SJSA1 (cell line): ENCODE data around the gene PODXL. TPM values are rescaled to one million over a fixed set of nuclear protein-coding genes. Genes with fewer than 3 reads are reported as not detected.
A peak's percentile ranks its signal among the peaks of the same experiment; 100 is the strongest.

ENCODE experiments used
- DNase-seq, 2 experiments: peaks; one replicate each; pipeline ENCODE4 v3.0.0-alpha.2; 2015 to 2020; ENCODE audit warnings: low spot score in 2 of 2, low read depth in 1 of 2
- H3K27ac ChIP-seq: fragments of 250-450 bp; sonication (Bioruptor Pico); 2 replicates; pipeline ENCODE4 v1.5.1; 2020; ENCODE audit warnings: mild to moderate bottlenecking, moderate library complexity
- H3K27me3 ChIP-seq: fragments of 250-450 bp; sonication (Bioruptor Pico); replicated peaks from 2 replicates; pipeline ENCODE4 v1.5.1; 2020; ENCODE audit warnings: mild to moderate bottlenecking, moderate library complexity
- H3K36me3 ChIP-seq: fragments of 250-450 bp; sonication (Bioruptor Pico); 2 replicates; pipeline ENCODE4 v1.5.1; 2020; ENCODE audit warnings: mild to moderate bottlenecking
- H3K4me1 ChIP-seq: fragments of 250-450 bp; sonication (Bioruptor Pico); replicated peaks from 2 replicates; pipeline ENCODE4 v1.6.1; 2021; ENCODE audit warnings: mild to moderate bottlenecking
- H3K4me3 ChIP-seq: fragments of 250-450 bp; sonication (Bioruptor Pico); 2 replicates; pipeline ENCODE4 v1.5.1; 2020; ENCODE audit warnings: mild to moderate bottlenecking
- H3K9me3 ChIP-seq: fragments of 250-450 bp; sonication (Bioruptor Pico); replicated peaks from 2 replicates; pipeline ENCODE4 v1.5.1; 2020; ENCODE audit warnings: mild to moderate bottlenecking
- total RNA-seq: library from RNA; depleted of rRNA; stranded (reverse); fragments of >200 nt; shearing (Covaris generic); gene quantifications from 2 replicates; pipeline ENCODE4 v1.2.3, GENCODE V29; 2014

PODXL gene
- total RNA-seq, 1 experiment from 2014 or later = 5.1 TPM

DNA sequence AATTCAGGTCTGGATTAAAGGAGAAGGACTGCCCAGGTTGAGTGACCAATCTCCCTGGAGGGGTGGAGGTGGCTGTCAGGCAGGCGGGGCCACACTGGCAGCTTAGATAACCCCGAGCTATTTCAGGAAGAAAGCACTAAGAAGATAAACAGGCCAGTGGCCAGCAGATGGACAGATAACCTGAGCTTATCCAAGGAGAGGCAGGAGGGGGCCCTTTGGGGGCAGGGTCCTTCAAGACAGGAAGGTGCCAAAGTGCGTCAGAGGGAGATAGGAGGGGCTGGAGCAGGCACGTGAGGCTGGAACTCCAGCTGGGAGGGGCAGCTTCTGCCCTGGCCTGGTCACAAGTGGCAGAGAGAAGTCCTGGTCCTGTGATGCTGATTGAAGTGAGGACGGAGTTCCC lies 29.8 kb upstream of the PODXL start:
- H3K4me1 ChIP-seq = peaks cover 27% of the 10 kb centered on the region
- no peak overlapping the region for H3K4me3 ChIP-seq
- 0 out of 2 replicates have a peak, but pooled peaks cover under 1% of the 10 kb centered on the region for H3K27me3 ChIP-seq
- no peaks in the 10 kb centered on the region for H3K9me3 ChIP-seq
- no peak for DNase-seq
- no peak overlapping the region for H3K27ac ChIP-seq
- no peaks in the 10 kb centered on the region for H3K36me3 ChIP-seq

DNA sequence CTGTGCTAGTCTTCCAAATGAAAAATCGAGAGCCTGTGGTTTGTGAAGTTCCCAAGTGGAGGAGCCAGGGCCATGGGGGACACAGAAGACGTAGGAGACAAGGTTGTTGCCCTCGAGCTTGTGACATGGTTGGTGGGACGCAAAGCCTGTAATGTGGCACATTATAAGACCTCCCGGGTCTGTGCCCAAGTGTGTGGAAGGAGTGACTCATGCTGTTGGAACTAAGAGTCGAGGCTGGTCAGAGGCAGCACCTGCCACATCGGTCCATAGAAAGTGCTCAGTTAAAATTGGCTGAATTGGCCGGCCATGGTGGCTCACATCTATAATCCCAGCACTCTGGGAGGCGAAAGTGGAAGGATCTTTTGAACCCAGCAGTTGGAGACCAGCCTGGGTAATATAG lies 27.0 kb upstream of the PODXL start:
- peak; percentile 31 to 55 for DNase-seq
- H3K27ac ChIP-seq = no peak overlapping the region
- H3K4me1 ChIP-seq = peaks cover 31% of the 10 kb centered on the region
- no peaks in the 10 kb centered on the region for H3K27me3 ChIP-seq
- H3K9me3 ChIP-seq = no peaks in the 10 kb centered on the region
- no peaks in the 10 kb centered on the region for H3K36me3 ChIP-seq
- H3K4me3 ChIP-seq = no peak overlapping the region

DNA sequence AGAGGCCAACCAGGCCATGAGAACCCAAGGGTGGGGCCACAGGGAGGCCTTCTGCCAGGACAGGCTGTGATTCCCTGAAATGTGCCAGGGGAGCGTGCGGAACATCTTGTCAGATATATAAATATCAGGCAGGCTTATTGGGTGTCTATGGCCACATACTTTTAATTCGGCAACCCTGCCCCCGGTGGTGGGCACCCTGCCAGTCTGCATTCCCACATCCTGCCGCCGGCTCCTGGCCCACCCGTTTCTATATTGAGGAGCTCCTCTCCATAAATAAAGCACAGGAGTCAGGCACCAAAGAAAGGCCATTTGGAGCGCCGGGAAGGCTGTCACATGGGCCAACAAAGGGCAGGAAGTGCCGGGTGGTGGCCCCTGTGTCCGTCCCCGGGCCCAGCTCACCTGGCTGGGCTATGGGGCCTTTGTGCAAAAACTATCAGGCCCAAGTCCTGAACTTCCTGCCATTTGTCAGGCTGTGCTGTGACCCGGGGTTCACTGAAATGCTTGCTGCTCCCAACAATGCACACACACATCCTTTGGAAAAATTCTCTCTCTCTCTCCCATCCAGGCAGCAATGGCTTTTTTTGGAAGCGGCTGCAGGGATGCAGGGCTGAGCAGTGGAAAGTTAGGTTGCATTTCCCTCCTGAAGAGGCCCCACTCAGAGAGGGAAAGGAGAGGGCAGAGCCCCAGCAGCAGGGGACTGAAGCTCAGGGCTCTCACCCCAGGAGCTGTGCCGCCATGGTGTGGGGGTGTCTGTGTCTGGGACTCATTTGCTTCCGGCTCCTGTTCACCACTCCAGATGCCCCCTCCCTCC lies 25.0 kb upstream of the PODXL start:
- DNase-seq = no peak
- Histone ChIP-seq H3K4me1 (peaks cover 31% of the 10 kb centered on the region), H3K36me3 (no peaks in the 10 kb centered on the region), H3K4me3 (no peak overlapping the region), H3K27ac (no peak overlapping the region), H3K9me3 (no peaks in the 10 kb centered on the region), H3K27me3 (no peaks in the 10 kb centered on the region)

DNA sequence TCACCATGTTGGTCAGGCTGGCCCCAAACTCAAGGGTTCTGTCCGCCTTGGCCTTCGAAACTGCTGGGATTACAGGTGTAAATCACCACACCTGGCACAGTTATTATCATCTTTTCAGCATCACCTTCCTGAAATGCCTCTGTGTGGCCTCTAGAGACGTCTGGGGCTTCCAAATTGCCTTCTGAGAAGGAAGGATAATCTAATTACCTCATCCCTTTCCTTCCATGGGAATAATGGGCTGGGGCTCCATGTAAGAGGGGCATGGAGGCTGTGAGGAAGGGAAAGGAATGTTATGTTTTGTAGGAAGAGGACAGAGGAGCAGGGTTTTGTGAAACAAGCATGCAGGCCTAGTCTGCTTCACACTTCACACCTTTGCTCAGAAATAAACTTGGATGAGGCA lies 22.2 kb upstream of the PODXL start:
- no peaks in the 10 kb centered on the region for H3K36me3 ChIP-seq
- H3K4me1 ChIP-seq = peaks cover 25% of the 10 kb centered on the region
- no peaks in the 10 kb centered on the region for H3K27me3 ChIP-seq
- no peak overlapping the region for H3K27ac ChIP-seq
- no peak overlapping the region for H3K4me3 ChIP-seq
- DNase-seq = no peak
- no peaks in the 10 kb centered on the region for H3K9me3 ChIP-seq

DNA sequence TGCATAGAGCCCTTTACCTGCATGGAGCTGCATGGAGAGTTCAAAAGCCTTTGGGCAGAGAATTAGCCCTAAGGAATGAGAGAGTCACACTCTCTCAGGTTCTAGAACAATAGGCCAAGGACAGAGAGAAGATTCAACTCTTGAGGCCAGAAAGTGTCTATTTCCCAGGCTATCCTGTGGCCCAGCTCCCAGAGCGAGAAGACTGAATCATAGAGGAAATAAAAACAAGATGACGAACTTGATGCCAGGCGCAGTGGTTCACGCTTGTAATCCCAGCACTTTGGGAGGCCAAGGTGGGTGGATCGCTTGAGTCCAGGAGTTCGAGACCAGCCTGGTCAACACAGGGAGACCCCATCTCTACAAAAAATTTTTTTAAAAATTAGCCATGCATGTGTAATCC lies 18.3 kb upstream of the PODXL start:
- no peak for DNase-seq

DNA sequence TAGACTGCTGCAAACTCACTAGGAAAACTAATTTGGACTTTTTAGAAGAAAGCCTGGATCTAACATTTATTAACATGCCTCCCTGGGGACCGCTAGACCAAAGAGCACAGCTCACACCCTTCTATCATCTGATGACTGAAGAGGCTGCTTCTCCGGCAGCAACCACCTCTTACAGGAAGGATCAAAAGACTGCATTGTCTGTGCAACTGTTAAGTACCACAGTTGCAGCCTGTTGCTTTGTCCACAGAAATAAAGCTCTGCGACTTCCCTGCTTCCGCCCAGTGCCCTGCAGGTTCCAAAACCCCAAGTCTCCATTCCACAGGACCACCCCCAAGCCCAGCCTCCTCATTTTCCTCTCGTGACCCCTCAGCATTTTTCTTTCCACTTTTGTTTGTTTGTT lies 14.0 kb upstream of the PODXL start:
- H3K4me3 ChIP-seq = no peak overlapping the region
- no peak for DNase-seq
- no peaks in the 10 kb centered on the region for H3K9me3 ChIP-seq
- no peak overlapping the region for H3K27ac ChIP-seq
- H3K4me1 ChIP-seq = no peaks in the 10 kb centered on the region
- H3K27me3 ChIP-seq = no peaks in the 10 kb centered on the region
- H3K36me3 ChIP-seq = no peaks in the 10 kb centered on the region

More for the DNA sequence above, 18.3 kb upstream of the PODXL start:
- Histone ChIP-seq H3K9me3 (no peaks in the 10 kb centered on the region), H3K36me3 (no peaks in the 10 kb centered on the region), H3K4me1 (no peaks in the 10 kb centered on the region), H3K27me3 (no peaks in the 10 kb centered on the region), H3K4me3 (no peak overlapping the region), H3K27ac (no peak overlapping the region)

DNA sequence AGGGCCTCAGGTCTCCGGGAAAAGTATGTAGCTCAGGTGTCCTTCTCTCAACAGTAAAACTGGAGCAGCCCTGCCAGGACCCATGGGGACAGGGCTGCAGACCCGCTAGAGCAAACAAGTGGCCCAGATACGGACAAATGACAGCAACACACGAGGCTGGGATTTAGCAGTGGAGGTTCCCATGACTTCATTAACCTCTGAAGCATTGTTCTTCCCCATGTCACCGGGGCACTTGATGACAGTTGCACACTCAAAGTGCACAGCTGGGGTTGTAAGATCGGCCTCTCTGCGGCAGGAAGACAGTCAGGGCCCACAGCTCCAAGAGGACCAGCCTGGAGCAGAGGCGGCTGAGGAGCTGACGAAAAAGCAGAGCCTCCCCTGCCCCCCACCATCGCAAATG lies 12.5 kb upstream of the PODXL start:
- Histone ChIP-seq H3K9me3 (no peaks in the 10 kb centered on the region), H3K27ac (no peak overlapping the region), H3K27me3 (no peaks in the 10 kb centered on the region), H3K4me1 (no peaks in the 10 kb centered on the region), H3K4me3 (no peak overlapping the region), H3K36me3 (no peaks in the 10 kb centered on the region)
- no peak for DNase-seq

DNA sequence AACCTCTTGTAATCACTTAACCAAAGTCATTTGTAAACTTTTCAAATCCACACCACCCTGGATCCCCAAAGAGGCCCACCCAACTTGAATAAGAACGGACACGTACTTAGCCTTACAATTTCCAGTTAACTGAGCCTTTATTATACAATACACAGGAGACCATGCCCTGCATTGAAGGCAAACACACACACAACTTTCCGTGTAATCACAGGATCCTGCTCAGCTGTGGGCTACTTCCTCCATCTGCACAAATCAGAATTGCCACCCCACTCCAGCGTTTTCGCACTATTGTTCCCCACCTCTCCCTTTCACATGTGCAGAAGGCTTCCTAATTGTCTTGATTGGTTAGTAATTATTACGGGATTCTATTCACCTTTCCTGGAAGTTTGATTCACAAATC lies 12.1 kb upstream of the PODXL start:
- Histone ChIP-seq H3K27ac (no peak overlapping the region), H3K9me3 (no peaks in the 10 kb centered on the region), H3K4me3 (no peak overlapping the region), H3K36me3 (no peaks in the 10 kb centered on the region), H3K4me1 (no peaks in the 10 kb centered on the region), H3K27me3 (no peaks in the 10 kb centered on the region)
- DNase-seq = no peak

DNA sequence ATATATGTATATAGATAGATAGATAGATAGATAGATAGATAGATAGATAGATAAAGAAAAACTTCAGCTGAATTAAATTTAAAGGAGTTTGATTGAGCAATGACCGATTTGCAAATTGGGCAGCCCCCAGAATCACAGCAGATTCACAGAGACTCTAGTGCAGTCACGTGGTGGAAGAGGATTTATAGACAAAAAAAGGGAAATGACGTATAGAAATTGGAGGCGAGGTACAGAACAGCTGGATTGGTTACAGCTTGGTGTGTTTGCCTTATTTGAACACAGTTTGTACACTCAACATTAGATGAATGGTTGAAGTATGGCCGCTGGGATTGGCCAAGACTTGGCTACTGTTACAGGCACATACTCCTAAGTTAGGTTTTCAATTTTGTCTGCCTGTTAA lies 8.2 kb upstream of the PODXL start:
- H3K36me3 ChIP-seq = no peaks in the 10 kb centered on the region

DNA sequence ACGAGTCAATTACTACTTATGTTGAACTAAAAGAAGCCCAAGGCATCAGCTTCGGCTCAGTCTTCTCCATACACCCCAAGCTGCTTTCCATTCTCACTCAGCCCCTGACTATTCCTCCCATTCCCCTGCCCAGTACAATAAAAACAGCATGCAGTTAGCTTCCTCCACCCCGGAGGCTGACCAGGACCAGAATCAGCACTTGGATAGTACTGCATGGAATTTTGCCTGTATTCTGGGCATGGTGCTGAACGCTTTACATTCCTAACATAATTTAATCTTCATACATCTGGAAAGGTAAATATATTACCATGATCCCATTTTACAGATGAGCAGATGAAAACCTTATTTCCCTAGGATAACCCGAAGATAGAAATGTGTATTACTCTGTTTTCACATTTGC lies 7.5 kb upstream of the PODXL start:
- H3K4me1 ChIP-seq = no peaks in the 10 kb centered on the region
- no peak overlapping the region for H3K4me3 ChIP-seq
- DNase-seq = no peak
- no peaks in the 10 kb centered on the region for H3K36me3 ChIP-seq
- H3K27ac ChIP-seq = no peak overlapping the region
- no peaks in the 10 kb centered on the region for H3K9me3 ChIP-seq
- no peaks in the 10 kb centered on the region; the same call in 1 of the 2 replicates for H3K27me3 ChIP-seq

More for the DNA sequence above, 8.2 kb upstream of the PODXL start:
- no peak for DNase-seq
- Histone ChIP-seq H3K9me3 (no peaks in the 10 kb centered on the region), H3K4me1 (no peaks in the 10 kb centered on the region), H3K27me3 (no peaks in the 10 kb centered on the region; the same call in 1 of the 2 replicates), H3K27ac (no peak overlapping the region), H3K4me3 (no peak overlapping the region)

DNA sequence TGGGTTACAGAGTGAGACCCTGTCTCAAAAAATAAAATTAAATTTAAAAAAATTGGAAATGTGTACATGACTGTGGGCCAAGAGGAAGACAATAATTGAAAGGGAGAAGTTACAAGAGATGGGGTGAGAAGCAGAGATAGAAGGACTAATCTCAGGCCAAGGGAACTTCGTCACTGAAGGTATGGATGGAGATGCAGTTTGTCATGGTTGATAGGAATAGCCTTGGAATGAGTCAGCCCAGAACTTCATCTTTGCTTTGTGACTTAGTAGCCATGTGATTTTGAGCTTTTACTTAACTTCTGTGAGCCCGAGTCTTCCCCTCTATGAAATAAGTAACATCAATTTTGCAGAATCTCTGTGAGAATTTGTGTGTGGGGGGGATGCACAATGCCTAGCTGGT lies 6.5 kb upstream of the PODXL start:
- Histone ChIP-seq H3K9me3 (no peaks in the 10 kb centered on the region), H3K27me3 (peaks cover 4% of the 10 kb centered on the region; the same call in 1 of the 2 replicates), H3K27ac (no peak overlapping the region), H3K4me1 (peaks cover 2% of the 10 kb centered on the region), H3K4me3 (no peak overlapping the region), H3K36me3 (no peaks in the 10 kb centered on the region)
- DNase-seq = no peak

DNA sequence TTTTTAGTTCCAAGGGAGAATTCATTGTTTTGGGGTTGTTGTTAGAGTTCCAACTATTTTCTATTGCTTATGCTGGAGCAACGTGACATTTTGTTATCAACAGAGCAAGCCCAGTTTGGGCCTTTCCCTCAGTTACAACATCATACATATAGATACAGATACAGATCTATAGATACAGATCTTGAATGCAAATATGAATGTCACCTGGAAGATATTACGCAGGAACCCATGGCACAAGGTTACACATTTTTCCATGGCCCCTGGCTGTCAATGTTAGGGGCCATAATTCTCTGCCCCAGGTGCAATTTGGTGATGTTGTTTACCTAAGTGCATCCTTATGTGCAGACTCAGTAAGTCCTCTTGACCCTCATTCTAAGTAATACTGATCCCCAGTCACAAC lies 3.6 kb upstream of the PODXL start:
- Histone ChIP-seq H3K36me3 (no peaks in the 10 kb centered on the region), H3K27me3 (peaks cover 19% of the 10 kb centered on the region; the same call in 1 of the 2 replicates), H3K4me3 (no peak overlapping the region), H3K9me3 (0 out of 2 replicates have a peak, but pooled peaks cover 2% of the 10 kb centered on the region), H3K4me1 (peaks cover 23% of the 10 kb centered on the region), H3K27ac (no peak overlapping the region)
- DNase-seq = no peak

DNA sequence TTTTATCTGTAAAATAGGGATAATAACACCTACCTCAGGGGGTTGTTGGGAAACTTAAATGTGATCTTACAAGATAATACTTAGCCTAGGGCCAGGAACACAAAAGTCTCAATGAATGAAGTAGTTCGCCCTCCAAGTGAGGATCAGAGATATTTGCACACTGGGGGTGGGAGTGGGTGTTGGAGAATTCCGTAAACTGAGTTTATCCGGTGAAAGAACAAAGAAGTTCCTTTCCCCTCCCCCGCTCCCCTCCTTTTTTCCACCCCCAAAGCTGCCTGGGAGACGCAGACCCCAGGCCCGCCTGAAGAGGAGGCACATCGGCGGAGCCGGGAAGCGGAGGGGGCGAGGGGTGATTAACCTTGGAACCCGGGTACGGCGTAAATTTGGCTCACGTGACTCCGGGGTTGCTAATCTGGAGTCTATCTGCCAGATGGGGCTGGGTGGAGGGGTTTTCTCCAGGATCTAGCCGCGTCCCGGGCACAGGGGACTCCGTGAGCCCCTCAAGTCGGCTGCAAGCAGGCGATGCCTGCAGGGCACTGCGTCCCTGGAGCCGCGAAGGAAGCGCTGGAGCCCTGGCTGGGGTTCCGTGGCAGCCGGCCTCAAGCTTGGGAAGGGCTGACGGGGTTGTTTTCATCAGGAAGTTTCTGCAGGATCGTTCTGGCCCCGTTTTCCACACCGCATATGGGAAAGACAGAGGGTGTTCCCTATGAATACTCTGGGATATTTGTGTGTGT lies 1.4 kb upstream of the PODXL start:
- Histone ChIP-seq H3K27me3 (peaks cover 19% of the 10 kb centered on the region; the same call in 1 of the 2 replicates), H3K36me3 (no peaks in the 10 kb centered on the region), H3K4me3 (peak overlapping the region; percentile 2; the same call in 1 of the 2 replicates), H3K27ac (no peak overlapping the region), H3K9me3 (0 out of 2 replicates have a peak, but pooled peaks cover 2% of the 10 kb centered on the region), H3K4me1 (peaks cover 23% of the 10 kb centered on the region)
- no peak for DNase-seq
